Sigmoid colon (tissue), 7 donors: ENCODE data around the gene EPB41L4B. TPM values are rescaled to one million over a fixed set of nuclear protein-coding genes. Genes with fewer than 3 reads are reported as not detected.
A peak's percentile ranks its signal among the peaks of the same experiment; 100 is the strongest.

Source experiments
- DNase-seq: peaks from one replicate; pipeline ENCODE4 v3.0.0-alpha.2; 2019
- H3K27ac ChIP-seq, 4 donors: fragments of 200-600 bp; sonication (generic); one replicate each; pipeline ENCODE4 v1.5.1; 2016 to 2019; ENCODE audit warnings: mild to moderate bottlenecking in 1 of 4
- H3K27me3 ChIP-seq, 3 donors: fragments of 200-600 bp; sonication (generic); one replicate each; pipeline ENCODE4 v1.5.1; 2019; ENCODE audit warnings: mild to moderate bottlenecking in 1 of 3
- H3K36me3 ChIP-seq, 4 donors: fragments of 200-600 bp; sonication (generic); one replicate each; pipeline ENCODE4 v1.5.1; 2016 to 2019
- H3K4me1 ChIP-seq, 4 donors: fragments of 200-600 bp; sonication (generic); one replicate each; pipeline ENCODE4 v1.5.1; 2017 to 2019
- H3K4me3 ChIP-seq, 4 donors: fragments of 200-600 bp; sonication (generic); one replicate each; pipeline ENCODE4 v1.5.1; 2017 to 2019; ENCODE audit warnings: mild to moderate bottlenecking in 2 of 4, moderate library complexity in 1 of 4
- H3K9me3 ChIP-seq, 4 donors: fragments of 200-600 bp in 3 of 4; sonication (generic) in 3 of 4; one replicate each; pipeline versions ENCODE4 v1.5.1 to v1.6.1; 2013 to 2019
- EP300 ChIP-seq, 4 donors: sonication (generic); formaldehyde crosslinking; IDR thresholded peaks; one replicate each; pipeline ENCODE4 v1.6.1; 2017; ENCODE audit warnings: antibody characterized with exemption in 4 of 4
- POLR2A ChIP-seq, 2 donors: fragments of 450-650 bp; IDR thresholded peaks; one replicate each; pipeline ENCODE4 v1.6.1; 2016; ENCODE audit warnings: antibody characterized with exemption in 2 of 2, mild to moderate bottlenecking in 2 of 2, moderate library complexity in 2 of 2
- POLR2AphosphoS5 ChIP-seq, 4 donors: sonication (generic); formaldehyde crosslinking; IDR thresholded peaks; one replicate each; pipeline ENCODE4 v1.6.1; 2017; ENCODE audit warnings: antibody characterized with exemption in 4 of 4
- WGBS, 2 donors: extraction: QIAGEN DNeasy Blood & Tissue Kit; methylation state at CpG; one replicate each; pipeline ENCODE4 v1.1.7; 2013; 5-methylcytosine and 5-hydroxymethylcytosine counted together
- intact Hi-C: fragments of 100-400 bp; cut with DNase I; formaldehyde crosslinking; loops from one replicate; pipeline ENCODE4 v1.15.1; 2023
- polyA plus RNA-seq, 3 donors: library from polyadenylated mRNA; stranded (reverse); fragments of 200-250 nt; gene quantifications; one replicate each; pipeline ENCODE4 v1.2.3, GENCODE V29; 2013
- total RNA-seq, 4 donors: library from RNA; depleted of rRNA; stranded (reverse); fragments of >200 nt; gene quantifications; one replicate each; pipeline ENCODE4 v1.1.0, GENCODE V29; 2016
- TF ChIP-seq, protein P1 (sequence below), 4 experiments: fragments of 450-650 bp in 3 of 4; fragments of 200-600 bp in 1 of 4; IDR thresholded peaks; one replicate each; pipeline ENCODE4 v1.5.1; 2016 to 2019; ENCODE audit warnings: antibody characterized with exemption in 4 of 4, mild to moderate bottlenecking in 3 of 4, moderate library complexity in 2 of 4
- donor health status: healthy with polysubstance abuse.
- donor health status: Bipolar disorder and iron deficiency.
- donor health status: healthy.

EPB41L4B gene
- total and polyA plus RNA-seq, 7 donors = 0.49 to 160 (median 2.5) TPM

DNA sequence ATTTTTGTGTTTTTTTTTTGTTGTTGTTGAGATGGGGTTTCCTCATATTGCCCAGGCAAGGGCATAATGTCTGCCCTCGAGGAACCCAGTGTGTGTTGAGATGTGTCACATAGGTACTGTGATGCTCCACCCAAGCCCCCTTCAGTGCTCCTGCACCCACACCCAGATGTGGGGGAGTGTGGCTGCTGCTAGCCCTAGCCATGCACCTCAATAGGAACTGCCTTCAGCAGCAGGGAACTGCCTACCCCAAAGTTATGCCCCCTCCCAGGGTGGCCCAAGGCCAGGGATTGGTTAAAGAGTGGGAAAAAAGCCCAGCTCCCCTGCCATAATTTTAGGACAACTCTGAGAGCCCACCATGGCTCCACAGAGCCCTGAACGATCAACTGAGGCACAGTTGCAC is 33.3 kb upstream of the EPB41L4B start:
- no peak overlapping the region for H3K4me3 ChIP-seq
- H3K9me3 ChIP-seq = no peaks in the 10 kb centered on the region
- intact Hi-C loops = no loop called here
- peaks cover 0 to 10% (median 0%) of the 10 kb centered on the region in 4 donors for H3K4me1 ChIP-seq
- H3K27me3 ChIP-seq = no peaks in the 10 kb centered on the region
- H3K27ac ChIP-seq = no peak overlapping the region
- 81 to 90% methylated on average over 2 of the region's 2 CpGs for WGBS, 2 donors
- DNase-seq = no peak
- TF ChIP-seq EP300 (IDR thresholded peaks at IDR 0.05) (no peak), POLR2A (IDR thresholded peaks at IDR 0.05) (no peak)
- TF ChIP-seq, protein P1, sequence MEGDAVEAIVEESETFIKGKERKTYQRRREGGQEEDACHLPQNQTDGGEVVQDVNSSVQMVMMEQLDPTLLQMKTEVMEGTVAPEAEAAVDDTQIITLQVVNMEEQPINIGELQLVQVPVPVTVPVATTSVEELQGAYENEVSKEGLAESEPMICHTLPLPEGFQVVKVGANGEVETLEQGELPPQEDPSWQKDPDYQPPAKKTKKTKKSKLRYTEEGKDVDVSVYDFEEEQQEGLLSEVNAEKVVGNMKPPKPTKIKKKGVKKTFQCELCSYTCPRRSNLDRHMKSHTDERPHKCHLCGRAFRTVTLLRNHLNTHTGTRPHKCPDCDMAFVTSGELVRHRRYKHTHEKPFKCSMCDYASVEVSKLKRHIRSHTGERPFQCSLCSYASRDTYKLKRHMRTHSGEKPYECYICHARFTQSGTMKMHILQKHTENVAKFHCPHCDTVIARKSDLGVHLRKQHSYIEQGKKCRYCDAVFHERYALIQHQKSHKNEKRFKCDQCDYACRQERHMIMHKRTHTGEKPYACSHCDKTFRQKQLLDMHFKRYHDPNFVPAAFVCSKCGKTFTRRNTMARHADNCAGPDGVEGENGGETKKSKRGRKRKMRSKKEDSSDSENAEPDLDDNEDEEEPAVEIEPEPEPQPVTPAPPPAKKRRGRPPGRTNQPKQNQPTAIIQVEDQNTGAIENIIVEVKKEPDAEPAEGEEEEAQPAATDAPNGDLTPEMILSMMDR (IDR thresholded peaks at IDR 0.05) = no peak
- H3K36me3 ChIP-seq = no peaks in the 10 kb centered on the region

DNA sequence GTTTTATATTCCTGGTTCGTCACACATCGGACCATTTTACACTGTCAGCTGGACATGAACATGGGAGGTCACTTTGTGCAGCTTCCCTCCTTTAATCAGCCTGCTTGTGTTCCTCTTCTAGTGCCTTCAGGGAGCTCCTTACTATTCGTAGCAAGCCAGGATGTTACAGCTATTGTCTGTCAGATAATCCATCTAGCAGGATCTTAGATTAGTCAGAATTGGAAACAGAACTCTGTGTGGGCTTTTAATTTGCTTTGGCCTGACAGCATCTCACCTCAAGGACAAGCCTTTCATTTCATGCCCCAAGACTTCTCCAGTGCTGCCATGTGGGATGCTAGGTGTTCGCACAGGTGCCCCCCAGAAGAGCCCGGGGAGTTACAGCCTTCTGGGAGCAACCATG is 30.2 kb upstream of the EPB41L4B start:
- no peak for DNase-seq
- Histone ChIP-seq H3K4me3 (no peak overlapping the region), H3K9me3 (no peaks in the 10 kb centered on the region), H3K4me1 (peaks cover 0 to 10% (median 0%) of the 10 kb centered on the region in 4 donors), H3K27ac (no peak overlapping the region), H3K36me3 (no peaks in the 10 kb centered on the region), H3K27me3 (no peaks in the 10 kb centered on the region)
- intact Hi-C loops = no loop called here
- 82 to 86% methylated on average over 5 of the region's 5 CpGs for WGBS, 2 donors
- no peak for TF ChIP-seq EP300 (IDR thresholded peaks at IDR 0.05)
- TF ChIP-seq POLR2A (IDR thresholded peaks at IDR 0.05) = no peak
- TF ChIP-seq, protein P1 (IDR thresholded peaks at IDR 0.05) = no peak
- no peak for TF ChIP-seq POLR2AphosphoS5 (IDR thresholded peaks at IDR 0.05)

DNA sequence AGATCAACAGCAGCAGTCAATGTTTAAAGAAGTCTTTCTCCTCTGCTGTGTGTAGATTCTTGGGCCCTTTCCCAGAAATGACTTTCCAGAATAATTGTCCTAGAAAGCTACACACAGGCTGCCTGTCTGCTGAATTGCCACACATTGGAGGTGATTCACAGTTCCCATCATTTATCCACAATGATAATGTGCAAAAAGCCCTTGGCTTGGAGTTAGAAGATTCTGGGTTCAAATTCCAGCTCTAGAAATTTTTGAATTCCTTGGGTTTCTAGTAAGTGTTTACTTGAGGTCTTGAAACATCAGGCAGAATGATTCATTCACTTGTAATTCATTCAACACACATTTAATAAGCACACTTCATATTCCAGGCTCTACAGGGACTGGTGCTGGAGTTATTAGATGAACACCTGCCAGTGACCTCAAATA is 28.6 kb upstream of the EPB41L4B start:
- Histone ChIP-seq H3K27me3 (no peaks in the 10 kb centered on the region), H3K9me3 (no peaks in the 10 kb centered on the region), H3K27ac (no peak overlapping the region), H3K36me3 (no peaks in the 10 kb centered on the region), H3K4me3 (no peak overlapping the region), H3K4me1 (peaks cover 0 to 10% (median 0%) of the 10 kb centered on the region in 4 donors)
- TF ChIP-seq EP300 (IDR thresholded peaks at IDR 0.05) (no peak), POLR2A (IDR thresholded peaks at IDR 0.05) (no peak), POLR2AphosphoS5 (IDR thresholded peaks at IDR 0.05) (peak in 1 of 4 donors; percentile 31)
- TF ChIP-seq, protein P1 (IDR thresholded peaks at IDR 0.05) = no peak
- intact Hi-C loops = no loop called here
- no peak for DNase-seq

DNA sequence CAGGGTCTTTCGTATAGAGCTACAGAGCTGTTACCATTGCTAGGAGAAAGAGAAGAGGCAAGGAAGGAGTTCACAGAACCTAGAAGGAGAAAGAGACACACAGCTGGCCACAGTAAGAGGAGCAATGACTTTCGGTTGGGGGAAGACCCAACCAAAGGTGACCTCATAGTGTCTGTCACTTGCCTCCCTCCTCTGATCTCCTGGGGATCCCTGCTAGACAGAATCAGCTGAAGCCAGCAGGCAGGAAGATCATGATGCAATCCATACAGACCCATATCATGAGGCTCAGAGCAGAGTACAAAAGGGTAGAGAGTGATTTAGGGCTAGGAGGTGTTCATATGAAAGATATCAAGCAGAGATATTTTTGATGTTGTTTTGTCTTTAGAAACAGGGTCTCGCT is 26.0 kb upstream of the EPB41L4B start:
- Histone ChIP-seq H3K4me1 (peaks cover 0 to 10% (median 0%) of the 10 kb centered on the region in 4 donors), H3K36me3 (no peaks in the 10 kb centered on the region), H3K27me3 (no peaks in the 10 kb centered on the region), H3K4me3 (no peak overlapping the region), H3K9me3 (no peaks in the 10 kb centered on the region), H3K27ac (no peak overlapping the region)
- WGBS, 2 donors = 91 to 92% methylated on average over 3 of the region's 3 CpGs
- DNase-seq = no peak
- TF ChIP-seq, protein P1 (IDR thresholded peaks at IDR 0.05) = no peak
- TF ChIP-seq POLR2A (IDR thresholded peaks at IDR 0.05) (no peak), EP300 (IDR thresholded peaks at IDR 0.05) (no peak), POLR2AphosphoS5 (IDR thresholded peaks at IDR 0.05) (no peak)
- intact Hi-C loops = no loop called here

DNA sequence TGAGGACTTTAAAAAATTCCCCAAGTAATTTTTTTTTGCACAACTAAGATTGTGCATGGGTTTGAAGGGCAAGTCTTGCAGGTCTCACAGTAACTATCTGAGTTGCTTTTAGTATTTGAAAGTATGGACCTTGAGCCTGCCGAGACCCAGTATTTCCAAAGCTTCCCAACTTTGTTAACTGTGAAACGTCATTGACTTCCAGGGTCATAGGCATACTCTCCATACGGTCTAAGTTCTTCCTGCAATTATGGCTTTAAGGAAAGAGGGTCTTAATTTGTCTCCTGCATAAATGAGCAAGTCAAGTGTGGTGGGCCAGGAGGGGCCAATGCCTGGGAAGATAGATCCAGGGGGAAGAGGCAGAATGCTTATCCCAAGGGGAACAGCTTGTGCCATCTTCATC is 24.0 kb upstream of the EPB41L4B start:
- no peak overlapping the region for H3K27ac ChIP-seq
- H3K4me3 ChIP-seq = no peak overlapping the region
- no peaks in the 10 kb centered on the region for H3K36me3 ChIP-seq
- no peak for TF ChIP-seq EP300 (IDR thresholded peaks at IDR 0.05)
- no peak for TF ChIP-seq POLR2AphosphoS5 (IDR thresholded peaks at IDR 0.05)
- no peak for TF ChIP-seq POLR2A (IDR thresholded peaks at IDR 0.05)
- TF ChIP-seq, protein P1 (IDR thresholded peaks at IDR 0.05) = no peak
- H3K4me1 ChIP-seq = peaks cover 0 to 5% (median 0%) of the 10 kb centered on the region in 4 donors
- H3K9me3 ChIP-seq = no peaks in the 10 kb centered on the region
- H3K27me3 ChIP-seq = no peaks in the 10 kb centered on the region
- intact Hi-C loops = no loop called here
- 40 to 75% methylated on average over 3 of the region's 3 CpGs for WGBS, 2 donors
- DNase-seq = no peak
